Gastrocnemius medialis (tissue), 4 donors: ENCODE results near the gene PTPRM.

ENCODE experiments used
- CTCF ChIP-seq, 5 experiments: fragments of 450-650 bp in 3 of 5; fragments of 200-600 bp in 2 of 5; sonication (generic) in 2 of 5; IDR thresholded peaks in 4 of 5; conservative IDR thresholded peaks in 1 of 5; 1 replicate in 4 of 5; 2 replicates in 1 of 5; pipeline ENCODE4 v1.5.1; 2016 to 2019; ENCODE audit warnings: antibody characterized with exemption in 5 of 5, mild to moderate bottlenecking in 3 of 5, moderate library complexity in 3 of 5
- POLR2A ChIP-seq, 2 donors: fragments of 450-650 bp; IDR thresholded peaks; one replicate each; pipeline ENCODE4 v1.6.1; 2017; ENCODE audit warnings: antibody characterized with exemption in 2 of 2, mild to moderate bottlenecking in 2 of 2, moderate library complexity in 2 of 2

GRCh38 chr18:7937268-7937667, 370.2 kb downstream of the PTPRM start:
- TF ChIP-seq CTCF (IDR thresholded peaks at IDR 0.05 in 4 of 5, conservative IDR thresholded peaks at IDR 0.05 in 1 of 5) = no peak
- no peak for TF ChIP-seq POLR2A (IDR thresholded peaks at IDR 0.05)
